Trophoblast cell (in vitro differentiated cells and primary cell): ENCODE results near the gene CCDC152.
"Not testable (repeated sequence)": the region's sequence is repeated elsewhere in the genome, so short reads cannot be mapped to it uniquely, and the experiment has no call there.

Experiments
- DNase-seq, 2 donors: peaks; one replicate each; pipeline ENCODE4 v3.0.0-alpha.2; 2016
- H2AFZ ChIP-seq: 2 replicates; pipeline ENCODE4 v1.6.1; 2013; ENCODE audit warnings: low read length, moderate library complexity, mild to moderate bottlenecking; ENCODE audit not compliant: insufficient read depth, poor library complexity
- H2AK5ac ChIP-seq: 2 replicates; pipeline ENCODE4 v1.6.1; 2013; ENCODE audit warnings: mild to moderate bottlenecking, low read length
- H2BK120ac ChIP-seq: 2 replicates; pipeline ENCODE4 v1.6.1; 2013; ENCODE audit warnings: low read length, mild to moderate bottlenecking, moderate library complexity; ENCODE audit not compliant: insufficient read depth, poor library complexity
- H2BK12ac ChIP-seq: 2 replicates; pipeline ENCODE4 v1.6.1; 2013; ENCODE audit warnings: mild to moderate bottlenecking, low read length, moderate library complexity
- H2BK5ac ChIP-seq: 2 replicates; pipeline ENCODE4 v1.6.1; 2013; ENCODE audit warnings: low read length, low read depth, moderate library complexity, mild to moderate bottlenecking; ENCODE audit not compliant: poor library complexity
- H3K14ac ChIP-seq: 2 replicates; pipeline ENCODE4 v1.6.1; 2013; ENCODE audit warnings: mild to moderate bottlenecking, low read length
- H3K18ac ChIP-seq: 2 replicates; pipeline ENCODE4 v1.6.1; 2013; ENCODE audit warnings: mild to moderate bottlenecking, low read length
- H3K23ac ChIP-seq: 2 replicates; pipeline ENCODE4 v1.6.1; 2013; ENCODE audit warnings: low read length
- H3K27ac ChIP-seq: 2 replicates; pipeline ENCODE4 v1.5.1; 2013; ENCODE audit warnings: low read depth, mild to moderate bottlenecking, inconsistent platforms, low read length, moderate library complexity
- H3K27me3 ChIP-seq: 2 replicates; pipeline ENCODE4 v1.6.1; 2013; ENCODE audit warnings: inconsistent platforms, mild to moderate bottlenecking, low read length, moderate library complexity; ENCODE audit not compliant: insufficient read depth
- H3K36me3 ChIP-seq, 2 experiments: 1 replicate in 1 of 2; 2 replicates in 1 of 2; pipeline ENCODE4 v1.6.1; 2013; ENCODE audit warnings: low read length in 2 of 2, mild to moderate bottlenecking in 2 of 2, moderate library complexity in 1 of 2; ENCODE audit not compliant: insufficient read depth in 2 of 2, control insufficient read depth in 1 of 2
- H3K4ac ChIP-seq: 2 replicates; pipeline ENCODE4 v1.6.1; 2013; ENCODE audit warnings: low read depth, mild to moderate bottlenecking, low read length, moderate library complexity
- H3K4me1 ChIP-seq, 2 experiments: 1 replicate in 1 of 2; 2 replicates in 1 of 2; pipeline ENCODE4 v1.6.1; 2013; ENCODE audit warnings: low read length in 2 of 2, mild to moderate bottlenecking in 2 of 2, moderate library complexity in 1 of 2; ENCODE audit not compliant: insufficient read depth in 2 of 2, control insufficient read depth in 1 of 2
- H3K4me2 ChIP-seq: 2 replicates; pipeline ENCODE4 v1.6.1; 2013; ENCODE audit warnings: inconsistent platforms, mild to moderate bottlenecking, low read length, moderate library complexity
- H3K4me3 ChIP-seq: 2 replicates; pipeline ENCODE4 v1.5.1; 2013; ENCODE audit warnings: mild to moderate bottlenecking, low read depth, low read length, inconsistent platforms
- H3K79me1 ChIP-seq: one replicate; pipeline ENCODE4 v1.6.1; 2013; ENCODE audit warnings: low read length
- H3K79me2 ChIP-seq: 2 replicates; pipeline ENCODE4 v1.6.1; 2013; ENCODE audit warnings: low read length, mild to moderate bottlenecking; ENCODE audit not compliant: control insufficient read depth, insufficient read depth, poor library complexity
- H3K9ac ChIP-seq: 2 replicates; pipeline ENCODE4 v1.6.1; 2013; ENCODE audit warnings: mild to moderate bottlenecking, low read length
- H3K9me3 ChIP-seq: 2 replicates; pipeline ENCODE4 v1.6.1; 2013; ENCODE audit warnings: low read depth, mild to moderate bottlenecking, control low read depth, inconsistent platforms, low read length; ENCODE audit not compliant: insufficient read depth
- H4K12ac ChIP-seq: 2 replicates; pipeline ENCODE4 v1.6.1; 2013; ENCODE audit warnings: low read depth, mild to moderate bottlenecking, low read length, moderate library complexity
- H4K8ac ChIP-seq: 2 replicates; pipeline ENCODE4 v1.6.1; 2013; ENCODE audit warnings: low read depth, mild to moderate bottlenecking, low read length, moderate library complexity
- H4K91ac ChIP-seq: one replicate; pipeline ENCODE4 v1.6.1; 2013; ENCODE audit warnings: low read depth, mild to moderate bottlenecking, low read length, moderate library complexity
- WGBS: extraction: QIAGEN DNeasy Blood & Tissue Kit; methylation state at CpG from one replicate; pipeline ENCODE4 v1.1.7; 2013; ENCODE audit warnings: missing lambda C conversion rate; ENCODE audit not compliant: insufficient read length, insufficient coverage; ENCODE audit errors: extremely low coverage; 5-methylcytosine and 5-hydroxymethylcytosine counted together

Gene CCDC152

GRCh38 chr5:42843675-42844292 lies 87.2 kb downstream of the CCDC152 start:
- no peak for DNase-seq
- Histone ChIP-seq H3K23ac (no peak overlapping the region), H4K91ac (no peak overlapping the region), H2AFZ (no peak overlapping the region), H3K27me3 (no peaks in the 10 kb centered on the region), H3K79me2 (no peaks in the 10 kb centered on the region), H3K9me3 (no peaks in the 10 kb centered on the region), H3K4me1 (peaks cover 0 to 2% of the 10 kb centered on the region in 2 experiments), H4K8ac (no peak overlapping the region), H4K12ac (no peak overlapping the region), H3K36me3 (no peaks in the 10 kb centered on the region), H3K27ac (no peak overlapping the region), H2BK120ac (no peak overlapping the region), H2BK12ac (no peak overlapping the region), H3K9ac (no peak overlapping the region), H2BK5ac (no peak overlapping the region), H3K4ac (no peak overlapping the region), H2AK5ac (no peak overlapping the region), H3K4me3 (no peak overlapping the region), H3K79me1 (no peaks in the 10 kb centered on the region), H3K14ac (no peak overlapping the region), H3K18ac (no peak overlapping the region), H3K4me2 (no peak overlapping the region)
- WGBS, result no CpG with 5 or more reads among the region's 3 CpGs

DNA sequence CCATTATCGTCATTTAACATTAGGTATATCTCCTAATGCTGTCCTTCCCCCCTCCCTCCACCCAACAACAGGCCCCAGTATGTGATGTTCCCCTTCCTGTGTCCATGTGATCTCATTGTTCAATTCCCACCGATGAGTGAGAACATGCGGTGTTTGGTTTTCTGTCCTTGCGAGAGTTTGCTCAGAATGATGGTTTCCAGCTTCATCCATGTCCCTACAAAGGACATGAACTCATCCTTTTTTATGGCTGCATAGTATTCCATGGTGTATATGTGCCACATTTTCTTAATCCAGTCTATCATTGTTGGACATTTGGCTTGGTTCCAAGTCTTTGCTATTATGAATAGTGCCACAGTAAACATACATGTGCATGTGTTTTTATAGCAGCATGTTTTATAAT lies 87.8 kb downstream of the CCDC152 start:
- not testable (repeated sequence) for H2BK120ac ChIP-seq, H3K79me1 ChIP-seq, H3K23ac ChIP-seq, H3K4me2 ChIP-seq, H3K27me3 ChIP-seq, H2AK5ac ChIP-seq, H4K91ac ChIP-seq, DNase-seq, H4K8ac ChIP-seq, H3K4me1 ChIP-seq, H3K9me3 ChIP-seq, H3K36me3 ChIP-seq, H4K12ac ChIP-seq, H3K4me3 ChIP-seq, H2AFZ ChIP-seq, H2BK12ac ChIP-seq, H3K9ac ChIP-seq, H3K4ac ChIP-seq, H3K18ac ChIP-seq, H3K27ac ChIP-seq, H3K79me2 ChIP-seq, H2BK5ac ChIP-seq, H3K14ac ChIP-seq
- no CpG with 5 or more reads among the region's 4 CpGs for WGBS

DNA sequence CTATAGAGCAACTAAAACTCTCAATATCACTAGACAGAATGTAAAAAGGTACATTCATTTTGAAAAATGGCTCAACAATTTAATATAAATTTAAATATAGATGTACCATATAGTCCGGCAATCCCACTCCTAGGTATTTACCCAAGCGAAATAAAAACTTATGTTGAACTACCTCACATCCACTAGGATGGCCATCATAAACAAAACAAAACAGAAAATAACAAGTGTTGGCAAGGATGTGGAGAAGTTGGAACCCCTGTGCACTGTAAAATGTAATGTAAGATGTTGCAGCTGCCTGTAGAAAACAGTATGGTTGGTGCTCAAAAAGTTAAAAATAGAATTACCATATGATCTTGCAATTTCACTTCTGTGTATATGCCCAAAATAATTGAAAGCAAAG lies 91.9 kb downstream of the CCDC152 start:
- no peaks in the 10 kb centered on the region for H3K79me1 ChIP-seq
- H3K9ac ChIP-seq, result no peak overlapping the region
- H3K9me3 ChIP-seq, result no peaks in the 10 kb centered on the region
- H2BK120ac ChIP-seq, result no peak overlapping the region
- H3K4me1 ChIP-seq, result no peaks in the 10 kb centered on the region
- no peak overlapping the region for H3K4ac ChIP-seq
- no peak overlapping the region for H3K27ac ChIP-seq
- no peak overlapping the region for H3K23ac ChIP-seq
- H2AFZ ChIP-seq, result no peak overlapping the region
- no peak overlapping the region for H4K12ac ChIP-seq
- no peak overlapping the region for H3K14ac ChIP-seq
- H3K4me3 ChIP-seq, result no peak overlapping the region
- H3K36me3 ChIP-seq, result no peaks in the 10 kb centered on the region
- no peak overlapping the region for H4K8ac ChIP-seq
- no peaks in the 10 kb centered on the region for H3K27me3 ChIP-seq
- no peaks in the 10 kb centered on the region for H3K79me2 ChIP-seq
- no CpG with 5 or more reads among the region's 2 CpGs for WGBS
- no peak overlapping the region for H3K18ac ChIP-seq
- H2BK5ac ChIP-seq, result no peak overlapping the region
- no peak overlapping the region for H4K91ac ChIP-seq
- DNase-seq, result no peak
- H2AK5ac ChIP-seq, result no peak overlapping the region
- H2BK12ac ChIP-seq, result no peak overlapping the region
- H3K4me2 ChIP-seq, result no peak overlapping the region

- no peak overlapping the region for H2BK120ac ChIP-seq
- WGBS, result no CpG with 5 or more reads among the region's 6 CpGs
Observed at GRCh38 chr5:42851481-42851880, 94.9 kb downstream of the CCDC152 start.

More at GRCh38 chr5:42851481-42851880, 94.9 kb downstream of the CCDC152 start:
- Histone ChIP-seq H3K23ac (no peak overlapping the region), H4K8ac (no peak overlapping the region), H3K4ac (no peak overlapping the region), H3K4me3 (no peak overlapping the region), H3K4me2 (no peak overlapping the region), H3K36me3 (no peaks in the 10 kb centered on the region), H3K27me3 (no peaks in the 10 kb centered on the region), H3K18ac (no peak overlapping the region), H4K91ac (no peak overlapping the region), H2AK5ac (no peak overlapping the region), H2AFZ (no peak overlapping the region), H3K14ac (no peak overlapping the region), H3K4me1 (no peaks in the 10 kb centered on the region), H3K9ac (no peak overlapping the region), H4K12ac (no peak overlapping the region), H3K79me2 (no peaks in the 10 kb centered on the region), H3K9me3 (no peaks in the 10 kb centered on the region), H3K27ac (no peak overlapping the region), H2BK12ac (no peak overlapping the region), H3K79me1 (no peaks in the 10 kb centered on the region), H2BK5ac (no peak overlapping the region)
- no peak for DNase-seq
